Adipose tissue (tissue), 3 donors: ENCODE measurements around the gene UIMC1. TPM values are rescaled to one million over a fixed set of nuclear protein-coding genes. Genes with fewer than 3 reads are reported as not detected.
"Not testable (repeated sequence)": the region's sequence is repeated elsewhere in the genome, so short reads cannot be mapped to it uniquely, and the experiment has no call there.

ENCODE experiments used
- H3K27ac ChIP-seq: one replicate; pipeline ENCODE4 v1.5.1; 2013; ENCODE audit warnings: low read depth, low read length
- WGBS, 3 donors: extraction: QIAGEN DNeasy Blood & Tissue Kit; methylation state at CpG; one replicate each; pipeline ENCODE4 v1.1.7; 2013; 5-methylcytosine and 5-hydroxymethylcytosine counted together
- polyA plus RNA-seq, 3 donors: library from polyadenylated mRNA; stranded (reverse); fragments of 200-250 nt; gene quantifications; one replicate each; pipeline ENCODE4 v1.2.3, GENCODE V29; 2013
- donor health status: healthy with polysubstance abuse.
- donor health status: Bipolar disorder and iron deficiency.
- donor health status: healthy.

The UIMC1 gene
- 10 to 100 TPM; 15.8 to 26.0 (median 21.6) TPM for polyA plus RNA-seq

- WGBS, 3 donors, result 0% methylated on average over 69 to 83 of the region's 83 CpGs
Measured at GRCh38 chr5:177006265-177006972, at the start of gene UIMC1. Gene UIMC1 (minus strand): TSS chr5:177006779. CDS start chr5:176982615, 24,164 bp downstream.

GRCh38 chr5:177049285-177049684 lies 42.7 kb upstream of the UIMC1 start:
- WGBS, 3 donors, result 95 to 98% (median 95%) methylated on average over 5 of the region's 5 CpGs
- no peak overlapping the region for H3K27ac ChIP-seq

More at GRCh38 chr5:177006265-177006972, at the start of gene UIMC1:
- peak within 1 kb of the TSS; percentile 39 for H3K27ac ChIP-seq

- H3K27ac ChIP-seq, result not testable (repeated sequence)
- WGBS, 3 donors, result 95 to 98% (median 97%) methylated on average over 7 of the region's 7 CpGs
Measured at GRCh38 chr5:177048531-177048930, 42.0 kb upstream of the UIMC1 start.

GRCh38 chr5:177045631-177046030 lies 39.1 kb upstream of the UIMC1 start:
- H3K27ac ChIP-seq, result no peak overlapping the region
- WGBS, 3 donors, result 92 to 96% (median 94%) methylated on average over 4 of the region's 4 CpGs

- WGBS, 3 donors, result 91 to 100% (median 94%) methylated on average over 1 of the region's 1 CpG
- no peak overlapping the region for H3K27ac ChIP-seq
Measured at GRCh38 chr5:177044641-177045040, 38.1 kb upstream of the UIMC1 start.

- no peak overlapping the region for H3K27ac ChIP-seq
- WGBS, 3 donors, result 29 to 68% (median 55%) methylated on average over 1 of the region's 1 CpG
Measured at GRCh38 chr5:177043958-177044357, 37.4 kb upstream of the UIMC1 start.

- WGBS, 3 donors, result 86 to 98% (median 98%) methylated on average over 6 of the region's 6 CpGs
- no peak overlapping the region for H3K27ac ChIP-seq
Measured at GRCh38 chr5:177043114-177043513, 36.5 kb upstream of the UIMC1 start.

- whole genome bisulfite sequencing, 3 donors, result 94 to 96% (median 94%) methylated on average over 2 of the region's 2 CpGs
- no peak overlapping the region for H3K27ac ChIP-seq
Measured at GRCh38 chr5:177041936-177042335, 35.4 kb upstream of the UIMC1 start.

- 78 to 84% (median 81%) methylated on average over 3 of the region's 3 CpGs for WGBS, 3 donors
- H3K27ac ChIP-seq, result no peak overlapping the region
Measured at GRCh38 chr5:177040814-177041420, 34.3 kb upstream of the UIMC1 start.

- no peak overlapping the region for H3K27ac ChIP-seq
- 87 to 96% (median 91%) methylated on average over 5 of the region's 5 CpGs for WGBS, 3 donors
Measured at GRCh38 chr5:177036921-177037320, 30.3 kb upstream of the UIMC1 start.

- H3K27ac ChIP-seq, result no peak overlapping the region
- WGBS, 3 donors, result 60 to 81% (median 61%) methylated on average over 5 of the region's 5 CpGs
Measured at GRCh38 chr5:177036443-177036842, 29.9 kb upstream of the UIMC1 start.

GRCh38 chr5:177035976-177036375 lies 29.4 kb upstream of the UIMC1 start:
- 64 to 81% (median 70%) methylated on average over 1 of the region's 1 CpG for WGBS, 3 donors

GRCh38 chr5:177029498-177029897 lies 22.9 kb upstream of the UIMC1 start:
- H3K27ac ChIP-seq, result no peak overlapping the region
- WGBS, 3 donors, result 93 to 97% (median 96%) methylated on average over 6 of the region's 6 CpGs

More at GRCh38 chr5:177035976-177036375, 29.4 kb upstream of the UIMC1 start:
- H3K27ac ChIP-seq, result no peak overlapping the region

GRCh38 chr5:177027665-177028064 lies 21.1 kb upstream of the UIMC1 start:
- H3K27ac ChIP-seq, result no peak overlapping the region
- WGBS, 3 donors, result 95 to 98% (median 97%) methylated on average over 2 of the region's 2 CpGs

- 80 to 85% (median 82%) methylated on average over 3 of the region's 3 CpGs for WGBS, 3 donors
Measured at GRCh38 chr5:177025101-177025601, 18.6 kb upstream of the UIMC1 start.

GRCh38 chr5:177024559-177024958 lies 18.0 kb upstream of the UIMC1 start:
- 96 to 100% (median 96%) methylated on average over 1 of the region's 1 CpG for WGBS, 3 donors
- H3K27ac ChIP-seq, result no peak overlapping the region

More at GRCh38 chr5:177025101-177025601, 18.6 kb upstream of the UIMC1 start:
- no peak overlapping the region for H3K27ac ChIP-seq

GRCh38 chr5:177023303-177023664 lies 16.7 kb upstream of the UIMC1 start:
- WGBS, 3 donors, result 18 to 32% (median 19%) methylated on average over 6 of the region's 6 CpGs
- H3K27ac ChIP-seq, result no peak overlapping the region

- 0 to 1% (median 0%) methylated on average over 73 to 77 of the region's 77 CpGs for WGBS, 3 donors
- no peak within 1 kb of the TSS for H3K27ac ChIP-seq
Measured at GRCh38 chr5:177022386-177023302, 16.1 kb upstream of the UIMC1 start, which contains the start of gene ZNF346. Gene ZNF346 (plus strand): TSS chr5:177022696. CDS start chr5:177022739, 43 bp downstream.

- no peak overlapping the region for H3K27ac ChIP-seq
- WGBS, 3 donors, result 96 to 98% (median 96%) methylated on average over 2 of the region's 2 CpGs
Measured at GRCh38 chr5:177020033-177020432, 13.5 kb upstream of the UIMC1 start.
